Right renal pelvis (tissue), 4 donors: ENCODE measurements around the gene TRIP10. TPM values are rescaled to one million over a fixed set of nuclear protein-coding genes. Genes with fewer than 3 reads are reported as not detected.

Experiments
- DNase-seq, 4 donors: peaks; one replicate each; pipeline ENCODE4 v3.0.0-alpha.2; 2013; ENCODE audit warnings: low read depth in 4 of 4, low spot score in 3 of 4, missing footprints in 1 of 4
- polyA plus RNA-seq, 4 donors: library from polyadenylated mRNA; unstranded; fragments of 120-200 nt; gene quantifications; one replicate each; pipeline ENCODE4 v1.2.1, GENCODE V29; 2013; ENCODE audit not compliant: insufficient read length in 4 of 4

The TRIP10 gene
- polyA plus RNA-seq, 4 donors = 46.3 to 64.1 (median 57.8) TPM

- DNase-seq = no peak
These were observed 14.6 kb upstream of the TRIP10 start for GRCh38 chr19:6724631-6725492.

- DNase-seq = no peak
These were observed 13.8 kb upstream of the TRIP10 start for GRCh38 chr19:6725513-6726231.

GRCh38 chr19:6728346-6728745 lies 11.1 kb upstream of the TRIP10 start:
- no peak for DNase-seq

- no peak for DNase-seq
These were observed 9.8 kb upstream of the TRIP10 start for GRCh38 chr19:6729573-6730152.

- no peak for DNase-seq
These were observed 9.2 kb upstream of the TRIP10 start for GRCh38 chr19:6730153-6730804.

- DNase-seq = no peak
These were observed 8.4 kb upstream of the TRIP10 start for GRCh38 chr19:6730941-6731670.

- DNase-seq = no peak
These were observed 7.7 kb upstream of the TRIP10 start for GRCh38 chr19:6731822-6732221.

GRCh38 chr19:6732803-6733337 lies 6.6 kb upstream of the TRIP10 start:
- DNase-seq = no peak

GRCh38 chr19:6733338-6734095 lies 6.0 kb upstream of the TRIP10 start:
- no peak for DNase-seq

GRCh38 chr19:6734096-6734696 lies 5.3 kb upstream of the TRIP10 start:
- DNase-seq = no peak

- no peak for DNase-seq
These were observed 4.1 kb upstream of the TRIP10 start for GRCh38 chr19:6735181-6735911.

GRCh38 chr19:6736169-6736916 lies 3.1 kb upstream of the TRIP10 start:
- DNase-seq = peak in 2 of 4 donors; percentile 61 to 73

GRCh38 chr19:6736917-6737283 lies 2.6 kb upstream of the TRIP10 start:
- DNase-seq = no peak

- peak; percentile 98 to 100 (median 99) for DNase-seq
These were observed 2.1 kb upstream of the TRIP10 start, which contains the start of gene GPR108 for GRCh38 chr19:6737284-6737872. Gene GPR108 (minus strand): TSS chr19:6737580. CDS start chr19:6737576, 4 bp downstream.

- DNase-seq = peak in 2 of 4 donors; percentile 65 to 94
These were observed 1.4 kb upstream of the TRIP10 start for GRCh38 chr19:6737873-6738786.

- no peak for DNase-seq
These were observed 592 bp upstream of the TRIP10 start for GRCh38 chr19:6738787-6739389.
